ENCODE results near the gene RALGDS.

- TF ChIP-seq JUNB (IDR thresholded peaks at IDR 0.05; ENCODE audit: unreplicated experiment), result no peak
- no peak for TF ChIP-seq CTCF (conservative IDR thresholded peaks at IDR 0.05; ENCODE audit: low read depth in 2 of 2)
- no peak for TF ChIP-seq POLR2AphosphoS5 (IDR thresholded peaks at IDR 0.05; ENCODE audit: low read depth)
- TF ChIP-seq EZH2 (IDR thresholded peaks at IDR 0.05; ENCODE audit: low read depth, unreplicated experiment), result no peak
- no peak for TF ChIP-seq EZH2phosphoT487 (IDR thresholded peaks at IDR 0.05; ENCODE audit: unreplicated experiment)
- no peak for TF ChIP-seq REST (IDR thresholded peaks at IDR 0.05; ENCODE audit: unreplicated experiment)
- no peak for TF ChIP-seq CREB1 (CRISPR knock-in tag; IDR thresholded peaks at IDR 0.05; ENCODE audit: low read depth)
- no peak for TF ChIP-seq ZNF114 (CRISPR knock-in tag; IDR thresholded peaks at IDR 0.05)
- TF ChIP-seq STAT1 (IDR thresholded peaks at IDR 0.05; ENCODE audit: unreplicated experiment), result no peak
- no peak for TF ChIP-seq ZNF462 (CRISPR knock-in tag; IDR thresholded peaks at IDR 0.05)
- no peak for TF ChIP-seq ETS1 (IDR thresholded peaks at IDR 0.05)
- no peak for TF ChIP-seq NANOG (IDR thresholded peaks at IDR 0.05; ENCODE audit: borderline replicate concordance)
These were observed 3.5 kb downstream of the RALGDS start for GRCh38 chr9:133117271-133118178.
